H1 (cell line): Measurements from ENCODE around the gene CHRDL1. TPM values are rescaled to one million over a fixed set of nuclear protein-coding genes. Genes with fewer than 3 reads are reported as not detected.

Experiments used
- CTCF ChIA-PET: fragments of 300-600 bp; sonication (Branson Sonifier 250); formaldehyde crosslinking; loops from one replicate; lab custom pipeline; 2021; ENCODE audit not compliant: partially characterized antibody; lab: Charles Lee
- POLR2A ChIA-PET: fragments of 300-600 bp; sonication (Branson Sonifier 250); formaldehyde crosslinking; loops from one replicate; lab custom pipeline; 2021; ENCODE audit warnings: inconsistent platforms; ENCODE audit not compliant: partially characterized antibody; lab: Charles Lee
- DNase-seq, 2 experiments: peaks; one replicate each; pipeline versions ENCODE4 v3.0.0 to v3.0.0-alpha.2; 2010 to 2022; ENCODE audit warnings: low spot score in 2 of 2, low read depth in 1 of 2, mixed read lengths in 1 of 2
- FAIRE-seq: peaks from 2 replicates; lab custom pipeline; 2011; peaks lifted over from hg19 to GRCh38; lab: Jason Lieb, UNC
- H2AFZ ChIP-seq: 2 replicates; pipeline ENCODE4 v1.8.1; 2012; ENCODE audit warnings: low read length, inconsistent platforms
- H2AK5ac ChIP-seq: 2 replicates; pipeline ENCODE4 v1.6.1; 2013; ENCODE audit warnings: low read depth, low read length
- H2BK120ac ChIP-seq: replicated peaks from 2 replicates; pipeline ENCODE3; 2013; ENCODE audit warnings: low read depth, low read length, inconsistent platforms
- H2BK12ac ChIP-seq: 2 replicates; pipeline ENCODE4 v1.6.1; 2013; ENCODE audit warnings: low read depth, low read length
- H2BK15ac ChIP-seq: 2 replicates; pipeline ENCODE4 v1.6.1; 2013; ENCODE audit warnings: low read length
- H2BK20ac ChIP-seq: 2 replicates; pipeline ENCODE4 v1.6.1; 2013; ENCODE audit warnings: low read length
- H2BK5ac ChIP-seq: 2 replicates; pipeline ENCODE4 v1.6.1; 2013; ENCODE audit warnings: low read depth, low read length
- H3K14ac ChIP-seq: 2 replicates; pipeline ENCODE4 v1.6.1; 2013; ENCODE audit warnings: inconsistent platforms; ENCODE audit not compliant: insufficient read length
- H3K18ac ChIP-seq: 2 replicates; pipeline ENCODE4 v1.6.1; 2013; ENCODE audit warnings: low read length; ENCODE audit errors: extremely low read depth
- H3K23ac ChIP-seq: 2 replicates; pipeline ENCODE4 v1.6.1; 2013; ENCODE audit warnings: inconsistent platforms; ENCODE audit not compliant: insufficient read length
- H3K23me2 ChIP-seq: 2 replicates; pipeline ENCODE4 v1.6.1; 2013; ENCODE audit warnings: low read depth, low read length
- H3K27ac ChIP-seq: 2 replicates; pipeline ENCODE4 v1.6.1; 2011; ENCODE audit warnings: low read depth, low read length, inconsistent platforms
- H3K27me3 ChIP-seq, 4 experiments: replicated peaks in 1 of 4; 1 replicate in 1 of 4; 2 replicates in 3 of 4; pipeline versions ENCODE4 v1.6.1 to v1.8.1; 2011 to 2013; ENCODE audit warnings: low read length in 3 of 4, mild to moderate bottlenecking in 3 of 4, inconsistent platforms in 2 of 4, mixed read lengths in 2 of 4, moderate library complexity in 1 of 4; ENCODE audit not compliant: control insufficient read depth in 3 of 4, insufficient read depth in 3 of 4; ENCODE audit errors: extremely low read depth in 1 of 4
- H3K36me3 ChIP-seq, 4 experiments: 2 replicates each; pipeline versions ENCODE4 v1.6.1 to v1.8.1; 2011 to 2013; ENCODE audit warnings: mild to moderate bottlenecking in 4 of 4, low read length in 3 of 4, moderate library complexity in 2 of 4, control low read depth in 1 of 4, inconsistent platforms in 1 of 4; ENCODE audit not compliant: insufficient read depth in 4 of 4, control insufficient read depth in 2 of 4
- H3K4ac ChIP-seq: replicated peaks from 2 replicates; pipeline ENCODE3; 2013; ENCODE audit warnings: low read length, low read depth, mixed read lengths, inconsistent platforms; ENCODE audit not compliant: insufficient read length
- H3K4me1 ChIP-seq, 4 experiments: replicated peaks in 1 of 4; 1 replicate in 1 of 4; 2 replicates in 3 of 4; pipeline versions ENCODE4 v1.6.1 to v1.8.1; 2011 to 2013; ENCODE audit warnings: low read length in 3 of 4, inconsistent platforms in 2 of 4, mixed read lengths in 1 of 4; ENCODE audit not compliant: insufficient read depth in 4 of 4, control insufficient read depth in 3 of 4
- H3K4me2 ChIP-seq, 2 experiments: 2 replicates each; pipeline versions ENCODE4 v1.6.1 to v1.8.1; 2011 to 2013; ENCODE audit warnings: low read depth in 2 of 2, low read length in 2 of 2, control low read depth in 1 of 2, inconsistent platforms in 1 of 2, mild to moderate bottlenecking in 1 of 2; ENCODE audit not compliant: insufficient read depth in 1 of 2
- H3K4me3 ChIP-seq, 4 experiments: fragments of 200-600, 300-600 bp in 1 of 4; sonication (generic), shearing (Covaris generic), sonication (Bioruptor Twin) in 1 of 4; 2 replicates each; pipeline versions ENCODE4 v1.5.1 to v1.8.1; 2011 to 2016; ENCODE audit warnings: low read length in 4 of 4, low read depth in 3 of 4, control low read depth in 2 of 4, inconsistent platforms in 2 of 4, mild to moderate bottlenecking in 2 of 4, mixed read lengths in 1 of 4, moderate library complexity in 1 of 4; ENCODE audit not compliant: insufficient read depth in 2 of 4; ENCODE audit errors: extremely low read depth in 1 of 4
- H3K56ac ChIP-seq: replicated peaks from 2 replicates; pipeline ENCODE3; 2013; ENCODE audit warnings: low read depth, mild to moderate bottlenecking, mixed read lengths, low read length, inconsistent platforms; ENCODE audit not compliant: insufficient read length
- H3K79me1 ChIP-seq: 2 replicates; pipeline ENCODE4 v1.6.1; 2013; ENCODE audit warnings: low read depth, low read length, control low read depth
- H3K79me2 ChIP-seq, 2 experiments: 2 replicates each; pipeline versions ENCODE4 v1.6.1 to v1.8.1; 2012 to 2013; ENCODE audit warnings: low read length in 2 of 2, mild to moderate bottlenecking in 2 of 2, inconsistent platforms in 1 of 2; ENCODE audit not compliant: insufficient read depth in 2 of 2, control insufficient read depth in 1 of 2
- H3K9ac ChIP-seq, 4 experiments: replicated peaks in 1 of 4; 1 replicate in 1 of 4; 2 replicates in 3 of 4; pipeline versions ENCODE4 v1.6.1 to v1.8.1; 2011 to 2013; ENCODE audit warnings: low read depth in 3 of 4, low read length in 3 of 4, control low read depth in 2 of 4, mild to moderate bottlenecking in 2 of 4, moderate library complexity in 2 of 4, inconsistent platforms in 1 of 4; ENCODE audit errors: extremely low read depth in 1 of 4
- H3K9me3 ChIP-seq, 2 experiments: 2 replicates each; pipeline versions ENCODE4 v1.6.1 to v1.8.1; 2012 to 2013; ENCODE audit warnings: mild to moderate bottlenecking in 2 of 2, moderate library complexity in 2 of 2, control low read depth in 1 of 2, inconsistent platforms in 1 of 2, low read depth in 1 of 2, low read length in 1 of 2, mixed read lengths in 1 of 2; ENCODE audit not compliant: insufficient read depth in 2 of 2
- H4K20me1 ChIP-seq, 2 experiments: replicated peaks in 1 of 2; 2 replicates each; pipeline versions ENCODE3 to v1.8.1; 2011 to 2013; ENCODE audit warnings: inconsistent platforms in 2 of 2, low read length in 2 of 2, mild to moderate bottlenecking in 1 of 2; ENCODE audit not compliant: insufficient read depth in 2 of 2, control insufficient read depth in 1 of 2
- H4K5ac ChIP-seq: 2 replicates; pipeline ENCODE4 v1.6.1; 2013; ENCODE audit warnings: low read length, low read depth, mixed read lengths, inconsistent platforms; ENCODE audit not compliant: insufficient read length
- H4K8ac ChIP-seq: 2 replicates; pipeline ENCODE4 v1.8.0; 2013; ENCODE audit warnings: mild to moderate bottlenecking, moderate library complexity, low read length, inconsistent platforms; ENCODE audit not compliant: insufficient read depth; ENCODE audit errors: extremely low read depth
- H4K91ac ChIP-seq: replicated peaks from 2 replicates; pipeline ENCODE3; 2013; ENCODE audit warnings: low read length, mixed read lengths, inconsistent platforms; ENCODE audit not compliant: insufficient read length
- POU5F1 ChIP-seq: IDR thresholded peaks from 2 replicates; pipeline ENCODE4 v1.6.1; 2011; ENCODE audit warnings: low read depth, mild to moderate bottlenecking, low read length, moderate library complexity
- ZNF274 ChIP-seq: IDR thresholded peaks from 2 replicates; pipeline ENCODE4 v1.7.0; 2012; ENCODE audit warnings: low read length, borderline replicate concordance; ENCODE audit errors: extremely low read depth
- WGBS, 2 experiments: shearing (Covaris generic) in 1 of 2; methylation state at CpG; one replicate each; pipeline versions ENCODE4 v1.1.6 to v1.1.7; 2013 to 2015; ENCODE audit warnings: low lambda C conversion rate in 2 of 2, mixed read lengths in 2 of 2, inconsistent platforms in 1 of 2, low coverage in 1 of 2, missing lambda C conversion rate in 1 of 2; ENCODE audit not compliant: insufficient replicate concordance in 2 of 2, insufficient coverage in 1 of 2, insufficient read length in 1 of 2; ENCODE audit errors: extremely low coverage in 1 of 2, missing lambda C conversion rate in 1 of 2; 5-methylcytosine and 5-hydroxymethylcytosine counted together
- polyA plus RNA-seq, 7 experiments: library from polyadenylated mRNA; depleted of rRNA in 3 of 7; stranded (reverse) in 5 of 7; unstranded in 2 of 7; fragments of >200 nt in 5 of 7; fragments of 200-250 nt in 2 of 7; gene quantifications; 1 replicate in 5 of 7; 2 replicates in 1 of 7; 4 replicates in 1 of 7; pipeline versions ENCODE4 v1.2.1 to v1.2.3, GENCODE V29; 2011 to 2013; ENCODE audit warnings: missing spikeins in 2 of 7, mixed read lengths in 2 of 7
- total RNA-seq: library from RNA; stranded (reverse); fragmentation: NEBNext Ultra II Directional; extraction: Animal tissue kit (Norgen Biotek cat#: 25700); gene quantifications from 2 replicates; pipeline ENCODE4 v1.2.1, GENCODE V29; 2021

CHRDL1 gene
- total and polyA plus RNA-seq, 2 of the 8 experiments (the other 6 are each of a cell fraction or from before 2014, with no cell fraction given) = 5.6 to 15.6 TPM

- no peak overlapping the region for H3K27ac ChIP-seq
Measured at GRCh38 chrX:110684653-110685052, 111.0 kb downstream of the CHRDL1 start.

More at GRCh38 chrX:110684653-110685052, 111.0 kb downstream of the CHRDL1 start:
- Histone ChIP-seq H2BK120ac (no peak overlapping the region), H2BK15ac (no peak overlapping the region), H4K8ac (no peak overlapping the region), H2BK20ac (no peak overlapping the region), H3K27me3 (no peaks in the 10 kb centered on the region), H3K4me1 (peaks cover 0 to 3% (median 3%) of the 10 kb centered on the region in 4 experiments; a peak in 3 of 7 replicates), H3K23me2 (no peaks in the 10 kb centered on the region), H3K23ac (no peak overlapping the region), H3K18ac (no peak overlapping the region), H3K4me3 (no peak overlapping the region), H2BK12ac (no peak overlapping the region), H2AK5ac (no peak overlapping the region), H3K14ac (no peak overlapping the region), H3K56ac (no peak overlapping the region), H3K4ac (no peak overlapping the region), H3K4me2 (no peak overlapping the region), H4K91ac (no peak overlapping the region), H3K79me2 (no peaks in the 10 kb centered on the region), H3K79me1 (no peaks in the 10 kb centered on the region), H2AFZ (no peak overlapping the region), H3K36me3 (no peaks in the 10 kb centered on the region), H2BK5ac (no peak overlapping the region), H3K9ac (no peak overlapping the region), H4K5ac (no peak overlapping the region), H4K20me1 (no peaks in the 10 kb centered on the region), H3K9me3 (no peaks in the 10 kb centered on the region)
- POLR2A ChIA-PET = no interaction called here
- CTCF ChIA-PET = no interaction called here
- FAIRE-seq = no peak
- TF ChIP-seq ZNF274 = no peak
- TF ChIP-seq POU5F1 = no peak
- WGBS, 2 experiments = 81% methylated on average over 3 of the region's 3 CpGs; no CpG with 5 or more reads in 1 of the 2 experiments
- DNase-seq = no peak
